Transverse colon (tissue), 4 donors: ENCODE measurements around the gene EPHB2. TPM values are rescaled to one million over a fixed set of nuclear protein-coding genes. Genes with fewer than 3 reads are reported as not detected.

Experiments used
- DNase-seq: peaks from one replicate; pipeline ENCODE4 v3.0.0-alpha.2; 2019
- H3K27ac ChIP-seq, 4 donors: fragments of 200-600 bp; sonication (generic); 2 replicates each; pipeline ENCODE4 v1.5.1; 2016 to 2018; ENCODE audit warnings: inconsistent platforms in 4 of 4
- H3K27me3 ChIP-seq: fragments of 200-600 bp; sonication (generic); 2 replicates; pipeline ENCODE4 v1.5.1; 2017; ENCODE audit warnings: inconsistent platforms
- H3K36me3 ChIP-seq, 4 donors: fragments of 200-600 bp; sonication (generic); 2 replicates each; pipeline ENCODE4 v1.5.1; 2017 to 2019; ENCODE audit warnings: inconsistent platforms in 4 of 4
- H3K4me1 ChIP-seq, 4 donors: fragments of 200-600 bp; sonication (generic); 2 replicates each; pipeline ENCODE4 v1.5.1; 2017 to 2020; ENCODE audit warnings: inconsistent platforms in 4 of 4
- H3K4me3 ChIP-seq, 4 donors: fragments of 200-600 bp; sonication (generic); 1 replicate in 1 of 4; 2 replicates in 3 of 4; pipeline versions ENCODE4 v1.5.1 to v1.6.1; 2017 to 2019; ENCODE audit warnings: inconsistent platforms in 4 of 4
- H3K9me3 ChIP-seq, 2 donors: fragments of 200-600 bp; sonication (generic); 2 replicates each; pipeline ENCODE4 v1.5.1; 2017 to 2019; ENCODE audit warnings: inconsistent platforms in 2 of 2
- EP300 ChIP-seq: sonication (generic); formaldehyde crosslinking; IDR thresholded peaks from one replicate; pipeline ENCODE4 v1.6.1; 2017; ENCODE audit warnings: antibody characterized with exemption, low read depth
- POLR2A ChIP-seq: fragments of 450-650 bp; IDR thresholded peaks from one replicate; pipeline ENCODE4 v1.6.1; 2016; ENCODE audit warnings: antibody characterized with exemption, mild to moderate bottlenecking, moderate library complexity
- POLR2AphosphoS5 ChIP-seq, 3 donors: sonication (generic); formaldehyde crosslinking; IDR thresholded peaks; one replicate each; pipeline ENCODE4 v1.6.1; 2016; ENCODE audit warnings: antibody characterized with exemption in 3 of 3
- WGBS, 2 donors: methylation state at CpG; one replicate each; pipeline ENCODE4 v1.1.5; 2018; ENCODE audit warnings: low coverage in 1 of 2; 5-methylcytosine and 5-hydroxymethylcytosine counted together
- in situ Hi-C, 4 donors: fragments of 200-750 bp; cut with MboI; loops; one replicate each; pipeline versions ENCODE4 v1.15.0 to v1.15.1; 2017; ENCODE audit warnings: low sequenced_read_pairs in 3 of 4, low pct_ligation_motif_present in 1 of 4, low pct_unique_long_range_greater_than_20kb in 1 of 4
- intact Hi-C: fragments of 100-400 bp; cut with DNase I; formaldehyde crosslinking; loops from one replicate; pipeline ENCODE4 v1.15.1; 2023; ENCODE audit warnings: low total_unique reads
- total RNA-seq, 4 donors: library from RNA; depleted of rRNA; stranded (reverse); fragments of >200 nt; gene quantifications; one replicate each; pipeline ENCODE4 v1.1.0, GENCODE V29; 2016
- TF ChIP-seq, protein P1 (sequence below), 5 experiments: fragments of 200-600 bp in 3 of 5; fragments of 450-650 bp in 2 of 5; sonication (generic) in 3 of 5; IDR thresholded peaks; 1 replicate in 2 of 5; 2 replicates in 3 of 5; pipeline ENCODE4 v1.5.1; 2016 to 2017; ENCODE audit warnings: antibody characterized with exemption in 5 of 5, inconsistent platforms in 3 of 5, mild to moderate bottlenecking in 2 of 5, moderate library complexity in 1 of 5

EPHB2 gene
- total RNA-seq, 4 donors from 2014 or later, result 3.0 to 152 (median 27.9) TPM

DNA sequence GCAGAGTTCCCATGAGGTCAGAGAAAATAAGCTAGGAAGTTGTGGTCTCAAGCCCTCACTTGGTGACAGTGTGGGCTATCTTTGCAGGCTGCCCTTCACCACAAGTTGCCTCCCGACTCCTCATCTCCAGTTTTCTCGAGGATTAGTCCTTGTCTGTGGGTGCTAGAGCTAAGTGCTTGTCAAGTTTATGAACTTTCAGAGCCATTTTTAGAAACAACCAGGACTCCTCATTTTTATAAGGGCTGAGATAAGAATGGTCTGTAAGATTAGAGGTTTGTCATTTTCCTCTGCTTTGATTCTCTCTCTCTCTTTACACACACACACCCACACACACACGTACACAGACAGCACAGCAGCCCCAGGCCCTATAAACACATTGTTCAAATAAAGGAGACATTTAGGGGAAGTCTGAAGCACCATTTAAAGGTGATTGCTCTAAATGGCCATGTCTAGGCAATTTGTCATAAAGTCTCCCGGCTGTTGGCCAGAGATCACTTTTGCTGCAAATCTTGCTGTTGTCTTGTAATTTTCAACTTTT is 134.8 kb downstream of the EPHB2 start:
- H3K27ac ChIP-seq, result no peak overlapping the region
- no peak overlapping the region for H3K4me3 ChIP-seq
- H3K4me1 ChIP-seq, result peaks cover 0 to 6% (median 0%) of the 10 kb centered on the region in 4 donors
- 38 to 54% methylated on average over 4 of the region's 4 CpGs for WGBS, 2 donors
- H3K9me3 ChIP-seq, result no peaks in the 10 kb centered on the region
- H3K27me3 ChIP-seq, result no peaks in the 10 kb centered on the region
- in situ Hi-C loops, result no loop called here
- DNase-seq, result no peak
- TF ChIP-seq POLR2AphosphoS5 (IDR thresholded peaks at IDR 0.05), result no peak
- TF ChIP-seq EP300, result no peak
- TF ChIP-seq, protein P1, sequence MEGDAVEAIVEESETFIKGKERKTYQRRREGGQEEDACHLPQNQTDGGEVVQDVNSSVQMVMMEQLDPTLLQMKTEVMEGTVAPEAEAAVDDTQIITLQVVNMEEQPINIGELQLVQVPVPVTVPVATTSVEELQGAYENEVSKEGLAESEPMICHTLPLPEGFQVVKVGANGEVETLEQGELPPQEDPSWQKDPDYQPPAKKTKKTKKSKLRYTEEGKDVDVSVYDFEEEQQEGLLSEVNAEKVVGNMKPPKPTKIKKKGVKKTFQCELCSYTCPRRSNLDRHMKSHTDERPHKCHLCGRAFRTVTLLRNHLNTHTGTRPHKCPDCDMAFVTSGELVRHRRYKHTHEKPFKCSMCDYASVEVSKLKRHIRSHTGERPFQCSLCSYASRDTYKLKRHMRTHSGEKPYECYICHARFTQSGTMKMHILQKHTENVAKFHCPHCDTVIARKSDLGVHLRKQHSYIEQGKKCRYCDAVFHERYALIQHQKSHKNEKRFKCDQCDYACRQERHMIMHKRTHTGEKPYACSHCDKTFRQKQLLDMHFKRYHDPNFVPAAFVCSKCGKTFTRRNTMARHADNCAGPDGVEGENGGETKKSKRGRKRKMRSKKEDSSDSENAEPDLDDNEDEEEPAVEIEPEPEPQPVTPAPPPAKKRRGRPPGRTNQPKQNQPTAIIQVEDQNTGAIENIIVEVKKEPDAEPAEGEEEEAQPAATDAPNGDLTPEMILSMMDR (IDR thresholded peaks at IDR 0.05), result no peak
- TF ChIP-seq POLR2A, result no peak
- H3K36me3 ChIP-seq, result no peaks in the 10 kb centered on the region
- intact Hi-C loops, result no loop called here

DNA sequence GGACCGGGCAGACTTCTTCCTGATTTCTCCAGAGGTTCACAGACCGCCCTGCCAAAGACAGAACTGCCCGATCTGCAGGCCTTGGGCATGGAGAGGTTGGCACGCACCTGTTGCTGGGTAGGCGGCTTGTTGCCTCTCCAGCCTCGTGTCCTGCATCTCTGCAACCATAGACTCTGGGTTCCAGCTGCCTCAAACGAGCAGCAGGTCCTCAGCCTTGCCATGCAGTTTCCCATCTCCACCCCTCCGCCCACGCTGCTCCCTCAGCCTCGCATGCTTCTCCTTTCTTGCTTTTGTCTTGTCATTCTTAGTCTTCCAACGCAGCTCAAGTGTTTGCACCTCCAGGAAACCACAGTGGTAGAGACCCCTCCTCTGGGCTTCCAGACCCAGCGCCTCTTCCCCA is 135.8 kb downstream of the EPHB2 start:
- DNase-seq, result no peak
- Histone ChIP-seq H3K36me3 (no peaks in the 10 kb centered on the region), H3K4me3 (no peak overlapping the region), H3K27me3 (no peaks in the 10 kb centered on the region), H3K27ac (no peak overlapping the region), H3K4me1 (peaks cover 0 to 6% (median 0%) of the 10 kb centered on the region in 4 donors), H3K9me3 (no peaks in the 10 kb centered on the region)
- intact Hi-C loops, result no loop called here
- 75 to 82% methylated on average over 2 to 12 of the region's 12 CpGs for WGBS, 2 donors
- TF ChIP-seq EP300 (no peak), POLR2AphosphoS5 (IDR thresholded peaks at IDR 0.05) (no peak), POLR2A (no peak)
- TF ChIP-seq, protein P1 (IDR thresholded peaks at IDR 0.05), result no peak
- in situ Hi-C loops, result no loop called here

DNA sequence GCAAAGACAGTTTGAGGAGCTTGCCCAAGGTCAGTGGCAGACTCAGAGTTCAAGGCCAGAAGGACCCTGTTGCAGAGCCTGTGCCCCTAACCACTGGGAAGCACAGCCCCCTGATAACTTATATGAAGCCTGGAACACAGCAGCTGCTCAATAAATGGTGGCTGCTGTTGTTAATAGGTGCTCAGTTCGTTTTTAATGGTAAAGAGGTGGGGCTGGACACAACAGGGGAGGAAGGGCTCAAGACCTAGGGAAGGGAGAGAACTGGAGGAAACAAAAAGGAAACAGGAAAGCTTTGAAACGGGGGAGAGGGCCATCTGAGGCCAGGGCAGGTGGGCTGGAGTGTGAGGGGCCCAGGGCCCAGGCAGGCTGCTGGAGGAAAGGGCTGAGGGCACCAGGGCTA is 136.6 kb downstream of the EPHB2 start:
- no peaks in the 10 kb centered on the region for H3K27me3 ChIP-seq
- DNase-seq, result no peak
- TF ChIP-seq POLR2AphosphoS5 (IDR thresholded peaks at IDR 0.05) (no peak), EP300 (no peak), POLR2A (no peak)
- WGBS, 2 donors, result 35 to 49% methylated on average over 2 of the region's 2 CpGs
- no peaks in the 10 kb centered on the region for H3K9me3 ChIP-seq
- in situ Hi-C loops (no loop called here), intact Hi-C loops (no loop called here)
- no peak overlapping the region for H3K27ac ChIP-seq
- H3K4me1 ChIP-seq, result peaks cover 0 to 6% (median 0%) of the 10 kb centered on the region in 4 donors
- H3K36me3 ChIP-seq, result no peaks in the 10 kb centered on the region
- no peak overlapping the region for H3K4me3 ChIP-seq

DNA sequence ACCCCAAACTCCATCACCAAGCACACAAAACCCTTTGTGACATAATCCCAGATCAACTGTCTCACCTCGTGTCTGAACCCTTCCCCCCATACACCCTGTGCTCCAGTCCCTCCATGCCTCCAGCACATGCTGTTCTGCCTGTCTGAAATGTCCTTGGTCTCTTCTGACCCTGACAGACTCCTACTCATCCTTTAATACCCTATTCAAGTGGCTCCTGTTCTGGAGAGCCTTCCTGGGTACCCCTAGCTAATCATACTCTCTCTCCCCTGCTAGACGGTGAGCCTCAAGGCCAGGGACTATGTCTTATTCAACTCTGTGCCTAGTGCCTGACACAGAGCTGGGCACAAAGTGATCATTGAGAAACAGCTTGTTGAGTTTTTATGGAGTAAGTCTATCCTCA is 137.1 kb downstream of the EPHB2 start:
- TF ChIP-seq, protein P1 (IDR thresholded peaks at IDR 0.05), result no peak
- TF ChIP-seq POLR2AphosphoS5 (IDR thresholded peaks at IDR 0.05) (no peak), EP300 (no peak), POLR2A (no peak)
- Histone ChIP-seq H3K4me1 (peaks cover 0 to 6% (median 0%) of the 10 kb centered on the region in 4 donors), H3K4me3 (no peak overlapping the region), H3K27ac (no peak overlapping the region), H3K9me3 (no peaks in the 10 kb centered on the region), H3K36me3 (no peaks in the 10 kb centered on the region), H3K27me3 (no peaks in the 10 kb centered on the region)
- intact Hi-C loops, result no loop called here
- no peak for DNase-seq
- in situ Hi-C loops, result no loop called here
- 60 to 80% methylated on average over 1 to 2 of the region's 2 CpGs for WGBS, 2 donors

DNA sequence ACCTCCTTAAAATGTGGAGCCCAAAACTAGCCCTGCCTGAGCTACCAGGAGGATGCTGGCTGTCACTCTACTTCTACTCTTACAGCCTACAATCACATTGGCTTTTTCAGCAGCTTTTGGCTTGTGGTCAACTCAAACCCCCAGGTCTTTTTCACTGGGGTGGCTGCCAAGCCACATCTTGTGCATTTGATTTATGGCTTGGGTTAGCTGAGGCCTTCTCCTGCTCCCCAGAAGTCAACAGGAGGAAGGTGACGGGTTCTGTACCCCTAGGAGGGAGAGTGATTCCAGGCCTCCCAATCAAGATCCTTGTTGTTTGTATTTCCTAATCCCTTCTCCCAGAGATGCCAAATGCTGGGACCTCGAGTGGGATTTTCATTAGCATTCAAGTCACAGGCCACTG is 137.8 kb downstream of the EPHB2 start:
- intact Hi-C loops (no loop called here), in situ Hi-C loops (no loop called here)
- H3K27me3 ChIP-seq, result no peaks in the 10 kb centered on the region
- no peak for DNase-seq
- H3K9me3 ChIP-seq, result no peaks in the 10 kb centered on the region
- no peaks in the 10 kb centered on the region for H3K36me3 ChIP-seq
- peaks cover 0 to 6% (median 0%) of the 10 kb centered on the region in 4 donors for H3K4me1 ChIP-seq
- TF ChIP-seq EP300, result no peak
- no peak for TF ChIP-seq POLR2A
- no peak for TF ChIP-seq POLR2AphosphoS5 (IDR thresholded peaks at IDR 0.05)
- TF ChIP-seq, protein P1 (IDR thresholded peaks at IDR 0.05), result no peak
- 50% methylated on average over 2 of the region's 2 CpGs; no CpG with 5 or more reads in 1 of the 2 donors for WGBS, 2 donors
- no peak overlapping the region for H3K4me3 ChIP-seq
- H3K27ac ChIP-seq, result no peak overlapping the region
